NCI-H1694 treated with DMSO at 0.1 percent for 48 hours (cell line): ENCODE measurements around the gene EIPR1.
A peak's percentile ranks its signal among the peaks of the same experiment; 100 is the strongest.

Experiments used
- DNase-seq: peaks from one replicate; lab custom pipeline; 2025; lab: John Stamatoyannopoulos, UW

Gene EIPR1

GRCh38 chr2:3324036-3324386 lies 53.6 kb downstream of the EIPR1 start:
- DNase-seq, result no peak

- DNase-seq, result no peak
Measured at GRCh38 chr2:3323360-3324035, 54.1 kb downstream of the EIPR1 start.

DNA sequence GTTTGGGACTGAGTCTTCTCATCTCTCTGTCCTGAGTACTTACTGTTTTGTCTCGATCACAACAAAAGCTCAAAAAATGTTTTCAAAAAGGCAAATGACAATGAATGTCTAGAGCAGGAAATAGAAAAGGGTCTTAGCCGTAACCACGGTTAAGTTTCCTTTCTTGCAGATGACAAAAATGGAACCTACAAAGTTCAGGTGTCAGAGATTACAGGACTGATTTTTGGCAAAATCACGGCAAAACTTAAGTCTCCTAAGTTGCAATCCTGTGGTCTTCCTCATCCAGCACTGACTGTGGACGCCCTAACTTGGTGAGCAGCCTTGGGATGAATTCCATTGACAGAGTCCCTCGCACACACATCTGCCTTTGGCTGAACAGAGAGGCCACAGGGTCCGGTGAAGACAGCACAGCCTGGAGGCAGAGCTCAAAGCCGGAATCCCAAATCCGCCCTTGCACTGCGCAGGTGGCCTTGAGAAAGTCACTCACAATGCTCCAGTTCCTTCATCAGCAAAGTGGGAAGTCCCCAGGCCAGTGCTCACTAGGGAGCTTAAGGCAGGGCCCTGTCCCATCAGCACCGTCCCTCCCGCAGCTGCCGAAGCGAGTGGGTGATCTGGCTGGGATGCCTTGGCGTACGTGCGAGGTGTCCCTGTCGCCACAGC lies 55.2 kb downstream of the EIPR1 start:
- DNase-seq, result no peak

DNA sequence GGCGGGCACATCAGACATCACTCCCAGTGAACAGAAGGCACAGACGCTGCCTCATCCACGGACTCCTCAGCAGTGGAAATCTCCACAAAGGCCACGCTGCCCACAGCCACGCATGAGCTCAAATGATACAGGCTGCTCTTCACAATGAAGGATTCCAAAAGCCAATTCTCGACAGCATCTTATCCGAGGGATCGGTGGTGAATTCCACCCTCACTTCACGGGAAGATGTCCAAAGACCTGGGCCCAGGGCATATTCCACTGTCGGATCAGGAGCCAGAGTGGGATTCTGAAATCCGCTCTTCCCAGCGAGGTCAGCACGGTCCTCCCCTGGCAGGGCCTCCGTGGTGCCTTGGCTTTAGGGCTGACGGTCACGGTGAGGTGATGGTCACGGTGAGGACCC lies 55.8 kb downstream of the EIPR1 start:
- DNase-seq, result no peak

DNA sequence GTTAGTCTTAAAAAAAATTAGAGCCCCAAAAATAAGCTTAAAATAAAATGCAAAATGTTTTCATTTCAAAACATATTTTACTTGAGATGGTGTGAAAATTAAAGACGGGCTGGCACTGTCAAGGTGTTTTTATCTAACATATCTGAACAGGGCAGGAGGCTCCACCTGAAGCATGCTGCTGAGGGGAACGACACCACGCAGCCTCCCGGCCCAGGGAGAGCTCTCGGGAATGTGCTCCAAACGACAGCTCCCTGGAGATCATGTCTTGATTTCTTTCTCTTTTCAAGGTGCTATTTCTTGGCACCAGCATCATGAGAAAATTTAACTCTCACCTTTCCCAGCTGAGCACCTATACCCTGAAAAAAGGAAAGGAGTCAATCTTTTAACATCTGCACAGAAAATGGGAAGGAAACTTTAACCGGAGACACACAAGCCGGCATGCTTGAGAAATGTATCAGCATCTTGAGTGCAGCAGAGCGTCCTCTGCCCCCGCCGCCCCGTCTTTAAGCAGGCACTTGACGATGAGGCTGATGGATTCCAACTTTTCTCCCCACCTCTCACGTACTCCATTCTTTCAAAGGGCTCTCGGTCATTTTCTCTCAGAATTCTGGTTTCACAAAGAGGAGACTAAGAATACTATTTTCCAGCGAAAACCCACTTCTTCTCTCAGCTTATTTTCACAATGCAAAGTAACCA lies 56.6 kb downstream of the EIPR1 start:
- DNase-seq, result no peak

DNA sequence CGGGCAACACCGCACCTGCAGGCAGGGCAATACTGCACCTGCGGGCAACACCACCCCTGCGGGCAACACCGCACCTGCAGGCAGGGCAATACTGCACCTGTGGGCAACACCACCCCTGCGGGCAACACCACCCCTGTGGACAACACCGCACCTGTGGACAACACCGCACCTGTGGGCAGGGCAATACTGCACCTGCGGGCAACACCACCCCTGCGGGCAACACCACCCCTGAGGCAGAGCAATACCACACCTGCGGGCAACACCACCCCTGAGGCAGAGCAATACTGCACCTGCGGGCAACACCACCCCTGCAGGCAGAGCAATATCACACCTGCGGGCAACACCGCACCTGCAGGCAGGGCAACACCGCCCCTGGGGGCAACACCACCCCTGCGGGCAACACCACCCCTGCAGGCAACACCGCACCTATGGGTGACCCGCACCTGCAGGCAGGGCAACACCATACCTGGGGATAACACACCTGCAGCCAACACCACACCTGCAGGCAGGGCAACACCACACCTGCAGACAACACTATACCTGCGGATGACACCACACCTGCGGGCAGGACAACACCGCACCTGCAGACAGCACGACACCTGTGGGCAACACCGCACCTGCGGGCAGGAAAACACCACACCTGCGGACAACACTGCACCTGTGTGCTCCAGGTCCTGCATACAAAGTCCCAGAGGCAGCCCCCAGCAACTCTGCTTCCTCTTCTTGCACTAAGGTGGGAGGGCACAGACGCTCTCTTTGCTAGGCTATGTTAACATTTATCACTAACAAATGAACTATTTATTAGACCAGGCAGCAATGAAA lies 57.7 kb downstream of the EIPR1 start:
- no peak for DNase-seq

DNA sequence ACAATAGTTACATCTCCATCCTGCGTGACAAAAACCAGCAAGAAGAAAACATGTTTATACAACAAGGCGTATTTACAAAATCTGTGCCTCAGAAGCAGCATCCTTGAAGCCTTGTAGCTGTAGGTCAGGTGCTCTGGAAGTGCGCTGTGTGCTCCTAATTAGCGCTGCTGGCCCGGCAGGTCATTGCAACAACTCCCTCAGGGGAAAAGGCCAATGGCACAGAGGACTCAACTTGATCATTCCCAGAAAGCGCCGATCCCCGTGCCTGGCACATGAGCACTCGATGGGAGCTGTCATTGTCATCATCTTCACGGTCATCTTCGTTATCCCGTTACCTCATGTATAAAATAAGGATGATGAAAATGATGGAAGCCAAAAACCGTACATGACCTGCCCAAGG lies 58.5 kb downstream of the EIPR1 start:
- no peak for DNase-seq

DNA sequence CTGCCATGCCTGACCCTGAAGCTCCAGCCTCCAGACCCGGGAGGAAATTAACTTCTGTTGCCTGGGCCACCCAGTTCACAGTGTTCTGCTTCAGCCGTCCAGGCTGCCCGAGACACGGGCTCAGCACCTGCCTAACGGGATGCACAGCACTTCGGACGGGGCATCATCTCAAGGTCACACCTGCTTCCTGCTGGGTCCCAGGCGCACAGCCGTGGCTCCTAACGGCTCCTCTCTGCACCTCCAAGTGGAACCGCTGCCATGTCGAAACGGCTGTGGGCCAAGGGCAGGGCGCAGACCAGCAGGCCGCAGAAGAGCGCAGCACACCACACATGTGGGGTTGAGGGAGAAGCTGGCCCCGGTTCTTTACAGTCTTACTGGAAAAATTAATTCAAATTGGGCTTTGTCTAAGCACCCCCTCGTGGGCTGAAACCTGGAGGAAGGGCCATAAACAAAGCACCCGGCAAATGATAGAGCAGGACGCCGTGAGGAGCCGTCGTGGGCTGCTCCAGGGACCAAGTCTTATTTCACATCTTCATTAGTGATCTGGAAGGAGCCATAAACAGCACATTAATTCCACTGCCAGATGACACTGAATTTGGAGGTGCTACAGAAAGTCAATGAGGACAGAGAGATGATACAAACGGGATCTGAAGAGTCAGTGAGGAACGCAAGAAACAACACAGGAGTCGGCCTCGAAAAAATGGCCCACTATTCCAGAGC lies 59.6 kb downstream of the EIPR1 start:
- DNase-seq, result no peak

GRCh38 chr2:3317277-3317685 lies 60.3 kb downstream of the EIPR1 start:
- DNase-seq, result no peak

GRCh38 chr2:3316456-3317276 lies 61.0 kb downstream of the EIPR1 start:
- no peak for DNase-seq

GRCh38 chr2:3314626-3315025 lies 63.0 kb downstream of the EIPR1 start:
- no peak for DNase-seq

DNA sequence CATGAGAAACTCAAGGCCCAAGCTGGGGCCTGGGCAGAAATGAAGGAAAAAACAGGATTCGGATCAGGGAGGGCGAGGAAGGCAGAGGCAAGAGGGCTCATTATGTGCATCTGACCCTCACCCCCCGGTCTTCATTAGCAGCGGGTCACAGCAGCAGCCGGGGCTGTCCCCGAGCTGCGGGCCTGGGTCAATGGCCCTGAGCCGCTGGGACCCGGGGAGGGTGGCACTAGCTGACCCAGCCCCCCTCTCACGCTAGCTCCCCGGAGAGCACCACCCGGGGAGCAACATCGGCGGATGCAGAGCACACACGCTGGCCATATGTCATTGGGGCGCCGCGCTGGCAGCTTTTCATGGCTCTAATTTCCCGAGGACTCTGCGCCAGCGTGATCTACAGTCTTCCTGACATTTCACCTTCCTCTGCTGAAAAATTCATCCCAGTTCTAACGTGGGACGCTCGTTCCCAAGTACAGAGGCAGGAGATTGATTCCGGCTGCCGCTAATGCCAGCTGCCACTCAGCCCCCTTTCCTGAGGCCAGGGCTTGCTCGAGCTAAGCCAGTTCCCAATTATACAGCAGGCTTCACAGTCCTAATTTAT lies 63.7 kb downstream of the EIPR1 start:
- DNase-seq, result peak; percentile 81

DNA sequence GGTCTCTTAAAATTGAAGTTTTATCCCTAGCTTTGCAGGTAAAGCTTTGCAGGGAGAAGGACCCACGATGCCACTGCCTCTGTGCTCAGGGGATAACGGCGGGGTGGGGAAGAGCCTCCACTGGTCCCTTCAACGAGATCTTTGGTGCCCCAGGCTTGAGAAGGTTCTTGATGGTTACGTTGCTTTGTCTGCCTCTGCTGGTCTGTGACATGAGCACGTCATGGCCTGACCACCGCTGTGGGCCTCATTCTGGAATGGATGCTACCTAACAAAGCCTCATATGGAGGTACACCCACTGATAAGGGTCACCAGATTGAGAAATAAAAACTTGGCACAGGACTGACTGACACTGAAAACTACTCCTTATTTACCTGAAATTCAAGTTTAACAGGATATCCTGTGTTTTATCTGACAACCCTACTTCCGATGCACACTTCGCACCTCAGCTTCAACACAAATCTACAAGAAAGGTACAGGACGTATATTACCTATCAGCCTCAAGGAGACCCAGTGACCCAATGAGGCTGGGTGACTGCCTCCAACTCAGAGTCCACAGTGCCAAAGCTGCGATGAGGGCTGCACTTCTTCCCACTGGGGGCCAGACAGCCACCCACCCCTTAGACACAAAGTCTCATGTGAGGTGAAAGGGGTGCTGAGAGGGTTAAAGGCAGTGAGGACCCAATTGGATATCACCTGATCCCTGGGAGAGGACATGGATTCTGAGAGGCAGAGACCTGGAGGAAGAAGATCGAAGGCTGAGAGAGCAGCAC lies 64.9 kb downstream of the EIPR1 start:
- no peak for DNase-seq

- DNase-seq, result no peak
Measured at GRCh38 chr2:3311601-3312000, 66.0 kb downstream of the EIPR1 start.

DNA sequence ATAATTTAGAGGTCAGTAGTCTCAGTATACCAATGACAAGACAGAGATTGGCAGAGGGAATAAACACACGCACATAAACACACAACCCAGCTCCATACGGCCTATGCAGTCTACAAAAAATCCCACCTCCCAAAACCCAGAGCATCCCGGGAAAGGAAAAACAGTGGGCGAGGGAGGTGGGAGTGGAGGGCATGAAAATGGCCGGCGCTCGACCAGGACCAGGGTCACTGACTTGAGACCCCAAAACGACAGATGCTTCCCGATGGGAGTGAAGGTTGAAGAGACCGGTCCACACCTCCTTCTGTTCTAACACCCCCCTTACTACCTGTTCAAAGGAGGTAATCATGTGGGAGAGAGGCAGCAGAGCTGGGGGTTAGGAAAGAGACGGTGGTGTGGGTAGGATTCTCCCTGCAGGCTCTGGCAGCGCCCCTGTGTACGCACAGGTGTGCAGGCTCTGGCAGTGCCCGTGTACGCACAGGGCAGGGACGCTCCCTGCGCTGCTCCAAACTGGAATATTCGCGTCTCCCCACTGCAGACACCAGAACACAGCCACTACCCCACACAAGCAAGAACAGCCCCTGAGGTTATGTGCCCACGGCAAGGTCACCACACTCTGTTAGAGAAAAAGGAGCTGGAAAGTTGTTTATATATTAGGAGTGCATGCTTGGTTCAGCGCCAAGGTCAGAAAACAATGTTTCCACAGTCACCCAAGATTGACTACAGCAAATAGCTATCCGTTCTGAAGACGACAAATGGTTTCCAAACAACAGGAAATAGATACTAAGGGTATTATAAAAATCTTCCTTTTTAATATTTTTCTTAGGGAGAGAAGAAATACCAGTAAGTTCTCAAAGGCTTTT lies 67.9 kb downstream of the EIPR1 start:
- no peak for DNase-seq

DNA sequence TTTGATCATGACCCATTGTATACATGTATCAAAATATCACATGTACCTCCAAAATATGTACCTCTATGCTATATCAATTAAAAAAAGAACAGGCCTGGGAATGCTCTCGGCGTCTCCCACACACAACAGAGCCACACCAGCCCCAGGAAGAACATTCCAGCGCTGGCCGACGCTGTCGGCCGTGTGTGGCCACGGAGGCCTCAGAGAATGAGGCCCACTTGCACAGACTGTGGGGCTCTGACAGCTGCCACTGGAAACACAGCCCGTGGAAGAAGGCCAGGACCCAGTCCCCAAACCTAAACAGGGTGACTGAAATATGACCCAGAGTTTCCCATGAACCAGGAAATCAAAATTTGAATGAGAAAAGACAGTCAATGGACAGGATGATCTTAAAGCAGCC lies 69.7 kb downstream of the EIPR1 start:
- DNase-seq, result no peak

DNA sequence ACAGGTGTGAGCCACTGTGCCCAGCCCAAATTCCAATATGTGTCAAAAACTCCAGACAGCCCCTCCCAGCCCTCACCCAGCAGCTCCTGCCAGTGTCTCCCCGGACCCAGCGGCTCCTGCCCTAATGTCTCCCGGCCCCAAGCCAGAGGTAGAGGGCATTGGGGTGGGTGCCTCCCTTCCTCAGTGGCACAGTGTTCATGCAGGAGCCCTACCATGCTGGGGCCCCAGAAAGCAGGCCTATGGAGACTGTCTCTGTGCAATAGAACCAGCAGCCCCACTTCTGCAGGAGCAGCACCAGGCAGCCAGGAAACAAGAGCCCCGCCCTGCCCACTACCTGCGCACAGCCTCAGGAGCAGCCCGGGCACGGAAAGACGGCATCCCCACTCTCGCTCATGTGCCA lies 70.4 kb downstream of the EIPR1 start:
- no peak for DNase-seq

GRCh38 chr2:3305952-3306351 lies 71.7 kb downstream of the EIPR1 start:
- DNase-seq, result no peak

- no peak for DNase-seq
Measured at GRCh38 chr2:3305431-3305830, 72.2 kb downstream of the EIPR1 start.
